ENCODE results near the gene MAP3K5.

DNA sequence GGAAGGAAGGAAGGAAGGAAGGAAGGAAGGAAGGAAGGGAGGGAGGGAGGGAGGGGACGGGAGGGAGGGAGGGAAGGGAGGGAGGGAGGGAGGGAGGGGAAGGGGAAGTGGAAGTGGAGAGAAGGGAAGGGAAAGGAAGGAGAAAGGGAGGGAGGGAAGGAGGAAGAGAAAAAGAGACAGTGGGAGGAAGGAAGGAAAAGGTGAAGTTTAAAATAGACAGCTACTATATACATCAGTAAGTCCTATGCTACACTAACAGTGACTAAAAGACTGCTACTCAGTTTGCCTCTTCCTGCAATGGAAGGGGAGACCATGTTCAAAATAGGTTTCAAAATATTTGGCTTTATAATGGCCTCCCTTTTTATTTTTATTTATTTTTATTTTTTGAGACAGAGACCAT lies 22.5 kb downstream of the MAP3K5 start:
- TF ChIP-seq POLR2A (IDR thresholded peaks at IDR 0.05) (no peak), EP300 (IDR thresholded peaks at IDR 0.05) (no peak)
- TF ChIP-seq, protein P1, sequence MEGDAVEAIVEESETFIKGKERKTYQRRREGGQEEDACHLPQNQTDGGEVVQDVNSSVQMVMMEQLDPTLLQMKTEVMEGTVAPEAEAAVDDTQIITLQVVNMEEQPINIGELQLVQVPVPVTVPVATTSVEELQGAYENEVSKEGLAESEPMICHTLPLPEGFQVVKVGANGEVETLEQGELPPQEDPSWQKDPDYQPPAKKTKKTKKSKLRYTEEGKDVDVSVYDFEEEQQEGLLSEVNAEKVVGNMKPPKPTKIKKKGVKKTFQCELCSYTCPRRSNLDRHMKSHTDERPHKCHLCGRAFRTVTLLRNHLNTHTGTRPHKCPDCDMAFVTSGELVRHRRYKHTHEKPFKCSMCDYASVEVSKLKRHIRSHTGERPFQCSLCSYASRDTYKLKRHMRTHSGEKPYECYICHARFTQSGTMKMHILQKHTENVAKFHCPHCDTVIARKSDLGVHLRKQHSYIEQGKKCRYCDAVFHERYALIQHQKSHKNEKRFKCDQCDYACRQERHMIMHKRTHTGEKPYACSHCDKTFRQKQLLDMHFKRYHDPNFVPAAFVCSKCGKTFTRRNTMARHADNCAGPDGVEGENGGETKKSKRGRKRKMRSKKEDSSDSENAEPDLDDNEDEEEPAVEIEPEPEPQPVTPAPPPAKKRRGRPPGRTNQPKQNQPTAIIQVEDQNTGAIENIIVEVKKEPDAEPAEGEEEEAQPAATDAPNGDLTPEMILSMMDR (IDR thresholded peaks at IDR 0.05) = no peak
